GM18517 (cell line): ENCODE measurements around the gene TERB1.
"Not testable (repeated sequence)": the region's sequence is repeated elsewhere in the genome, so short reads cannot be mapped to it uniquely, and the experiment has no call there.

Source experiments
- ATAC-seq: cut with Tn5 transposase; IDR thresholded peaks from one replicate; pipeline ENCODE4 v1.9.1; 2021; ENCODE audit warnings: mild to moderate bottlenecking, moderate library complexity; ENCODE audit not compliant: unreplicated experiment

The TERB1 gene

DNA sequence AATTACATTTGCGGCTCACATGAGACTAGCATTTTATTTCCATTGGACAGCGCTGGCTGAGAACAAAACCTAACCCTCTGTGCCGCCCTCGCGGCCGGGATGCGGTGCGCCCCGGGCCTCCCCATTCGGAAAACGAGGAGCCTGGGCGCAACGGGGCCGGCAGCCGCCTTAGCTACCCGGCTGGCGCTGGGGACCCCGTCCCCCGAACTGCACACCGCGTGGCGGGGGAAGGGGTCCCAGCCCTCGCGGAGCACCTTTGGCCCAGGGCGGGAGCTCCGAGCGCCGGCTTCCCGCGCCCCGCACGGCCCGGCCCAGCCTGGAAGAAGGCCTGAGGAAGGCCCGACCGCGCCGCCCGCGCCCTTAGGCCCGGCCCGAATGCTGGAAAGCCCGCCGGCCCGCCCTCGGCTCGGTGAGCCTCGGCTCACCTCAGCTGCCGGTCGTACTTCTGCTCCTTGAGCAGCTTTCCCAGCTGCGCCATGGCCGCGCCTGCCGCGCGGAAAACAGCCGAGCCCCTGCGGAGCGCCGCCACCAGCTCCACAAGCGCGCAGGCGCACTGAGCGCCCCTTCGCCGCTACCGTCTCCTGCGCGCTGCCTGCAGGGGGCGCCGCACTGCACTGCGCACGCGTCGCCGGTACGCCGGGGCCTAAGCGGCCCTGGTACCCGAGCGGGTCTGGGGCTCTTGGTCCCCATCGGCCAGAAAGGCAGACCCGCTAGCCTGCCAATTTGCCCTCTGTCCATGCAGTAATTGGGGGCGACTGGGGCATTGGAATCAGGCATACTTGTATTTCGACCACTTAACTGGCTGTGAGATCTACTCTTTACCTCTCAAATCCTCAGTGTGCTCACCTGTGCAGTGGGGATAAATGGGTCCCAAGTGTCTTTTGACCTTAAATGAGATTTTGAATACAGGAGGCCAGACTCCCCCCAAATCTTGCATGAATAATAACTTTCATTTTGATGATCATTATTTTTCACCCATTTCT lies 29.3 kb upstream of the TERB1 start, which contains the start of gene NAE1:
TSS of gene NAE1 (minus strand) at position 555 of the 983 bp plus-strand sequence. CDS start at position 478, 77 bp downstream.
- ATAC-seq, result peak; percentile 87

DNA sequence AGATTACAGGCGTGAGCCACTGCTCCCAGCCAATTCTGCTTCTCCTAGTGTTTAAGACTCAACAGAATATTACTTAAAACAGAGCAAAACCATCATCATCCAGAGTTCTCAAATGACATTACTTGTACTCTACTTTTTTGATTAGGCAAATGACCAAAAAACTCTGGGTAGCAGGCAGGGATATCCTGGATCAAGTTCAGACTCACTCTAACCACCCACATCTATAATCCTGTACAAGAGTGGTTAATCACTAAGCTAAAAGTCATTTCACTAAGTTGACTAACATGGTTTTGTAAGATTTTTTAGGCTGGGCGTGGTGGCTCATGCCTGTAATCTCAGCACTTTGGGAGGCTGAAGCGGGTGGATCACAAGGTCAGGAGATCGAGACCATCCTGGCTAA lies 22.6 kb upstream of the TERB1 start:
- no peak for ATAC-seq

DNA sequence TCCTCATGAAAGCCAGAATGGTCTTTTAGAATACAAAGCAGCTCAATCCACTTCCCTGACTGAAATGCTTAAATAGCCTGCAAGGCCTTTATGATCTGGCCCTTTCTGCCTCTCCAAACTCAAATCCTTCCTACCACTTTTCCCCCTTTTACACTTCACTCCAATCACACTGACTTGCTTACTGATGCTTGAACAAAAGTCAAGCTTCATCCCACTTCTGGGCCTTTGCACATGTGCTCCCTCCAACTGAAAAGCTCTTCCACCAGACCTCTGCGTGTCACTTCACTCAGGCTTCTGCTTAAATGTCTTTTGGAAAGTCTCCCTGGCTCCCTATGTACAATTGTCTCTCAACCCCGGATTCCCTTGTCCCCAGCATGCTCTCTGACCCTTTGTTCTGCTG lies 13.3 kb upstream of the TERB1 start:
- no peak for ATAC-seq

DNA sequence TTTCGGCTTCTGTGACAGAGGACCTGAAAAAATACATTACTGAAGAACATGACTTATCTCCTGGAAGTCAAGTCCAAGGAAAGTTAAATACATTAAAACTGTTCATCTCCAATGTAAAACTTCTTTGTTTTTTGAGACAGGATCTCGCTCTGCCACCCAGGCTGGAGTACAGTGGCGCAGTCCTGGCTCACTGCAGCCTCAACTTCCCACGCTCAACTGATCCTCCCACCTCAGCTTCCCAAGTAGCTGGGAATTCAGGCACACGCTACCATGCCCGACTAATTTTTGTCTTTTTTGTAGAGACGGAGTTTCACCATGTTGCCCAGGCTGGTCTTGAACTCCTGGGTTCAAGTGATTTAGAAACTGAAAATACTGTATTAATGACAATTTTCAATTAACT lies 9.7 kb upstream of the TERB1 start:
- ATAC-seq, result no peak

DNA sequence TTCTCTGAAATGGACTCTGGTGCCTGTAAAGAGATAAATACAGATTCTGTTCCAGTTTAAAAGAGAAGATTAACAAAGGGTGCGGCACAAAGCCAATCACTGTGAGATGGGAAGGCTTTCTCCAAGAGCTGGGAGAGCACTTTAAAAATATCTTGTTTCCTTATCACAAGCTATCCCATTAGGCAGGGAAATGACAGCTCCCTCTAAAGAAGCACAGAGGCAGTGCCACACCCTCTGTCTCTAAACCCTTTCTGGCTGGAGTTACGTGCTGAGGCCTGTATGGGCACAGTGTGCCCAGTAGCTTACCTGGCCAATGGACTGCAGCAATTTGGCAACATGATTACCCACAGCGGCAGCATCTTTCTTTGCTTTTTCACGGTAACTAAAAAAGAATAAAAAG lies 9.0 kb upstream of the TERB1 start:
- no peak for ATAC-seq

DNA sequence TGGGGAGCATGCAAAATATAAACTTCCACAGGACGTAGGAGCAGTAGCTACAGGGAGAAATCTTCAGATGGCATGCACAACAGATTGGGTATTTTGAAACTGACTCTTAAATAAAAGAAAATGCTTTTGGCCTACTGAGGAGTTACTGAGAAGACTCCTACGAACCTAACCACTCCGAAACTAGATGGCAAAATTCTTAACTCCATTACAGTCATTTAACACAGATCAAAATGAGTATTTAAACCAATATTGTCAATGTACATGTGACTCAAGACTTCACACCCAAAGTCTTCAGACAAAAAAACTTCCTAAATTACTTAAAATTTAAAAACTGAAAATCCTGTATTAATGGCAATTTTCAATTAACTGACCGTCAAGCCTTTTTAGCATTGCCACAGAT lies 8.4 kb upstream of the TERB1 start:
- ATAC-seq, result no peak

DNA sequence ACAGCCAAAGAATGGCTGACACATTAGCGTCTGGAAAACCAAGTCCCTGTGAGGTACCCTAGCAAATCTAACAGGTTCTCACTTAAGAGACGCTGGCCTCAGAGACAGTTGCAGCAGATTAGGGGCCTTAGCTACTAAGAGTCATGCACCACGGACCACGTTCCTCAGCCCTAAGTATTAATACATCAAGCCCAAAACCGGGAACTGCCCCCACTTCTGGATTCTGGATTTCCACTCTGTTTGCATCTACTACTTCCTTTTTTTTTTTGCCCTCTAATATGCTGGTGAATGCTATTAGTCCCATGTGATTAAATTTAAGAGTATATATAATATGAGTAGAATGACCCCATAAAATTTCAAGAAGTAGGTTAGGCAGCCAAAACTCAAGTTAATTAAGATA lies 775 bp upstream of the TERB1 start:
- ATAC-seq, result no peak

DNA sequence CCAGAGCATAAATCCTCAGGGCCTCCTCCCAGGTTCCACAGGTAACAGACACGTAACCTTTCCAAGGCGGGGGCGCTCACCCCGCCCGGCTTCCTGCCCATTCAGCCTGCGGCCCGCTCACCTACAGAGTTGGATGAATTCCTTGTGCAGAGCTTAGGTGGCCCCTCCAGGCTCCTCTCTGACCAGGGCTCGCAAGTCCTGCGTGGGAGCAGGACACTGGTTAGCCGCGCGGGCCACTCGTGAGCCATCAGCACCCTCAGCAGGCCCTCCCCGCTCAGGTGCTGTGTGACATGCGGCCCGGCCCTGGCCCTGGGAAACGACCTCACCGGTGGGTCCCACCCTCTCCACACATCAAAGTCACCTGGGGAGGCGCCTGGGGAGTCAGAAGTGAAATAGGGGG lies 528 bp downstream of the TERB1 start:
- no peak for ATAC-seq

DNA sequence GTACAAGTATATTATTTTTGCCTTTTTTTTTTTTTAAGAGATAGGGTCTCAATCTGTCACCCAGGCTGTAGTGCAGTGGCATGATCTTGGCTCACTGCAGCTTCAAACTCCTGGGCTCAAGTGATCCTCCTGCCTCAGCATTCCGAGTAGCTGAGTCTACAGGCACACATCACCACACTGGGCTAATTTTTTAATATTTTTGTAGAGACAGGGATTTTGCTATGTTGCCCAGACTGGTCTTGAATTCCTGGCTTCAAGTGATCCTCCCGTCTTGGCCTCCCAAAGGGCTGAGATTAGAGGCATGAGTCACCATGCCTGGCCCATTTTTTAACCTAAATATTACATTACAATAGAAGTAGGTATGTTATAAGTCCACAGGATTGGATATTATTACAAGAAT lies 3.2 kb downstream of the TERB1 start:
- no peak for ATAC-seq

DNA sequence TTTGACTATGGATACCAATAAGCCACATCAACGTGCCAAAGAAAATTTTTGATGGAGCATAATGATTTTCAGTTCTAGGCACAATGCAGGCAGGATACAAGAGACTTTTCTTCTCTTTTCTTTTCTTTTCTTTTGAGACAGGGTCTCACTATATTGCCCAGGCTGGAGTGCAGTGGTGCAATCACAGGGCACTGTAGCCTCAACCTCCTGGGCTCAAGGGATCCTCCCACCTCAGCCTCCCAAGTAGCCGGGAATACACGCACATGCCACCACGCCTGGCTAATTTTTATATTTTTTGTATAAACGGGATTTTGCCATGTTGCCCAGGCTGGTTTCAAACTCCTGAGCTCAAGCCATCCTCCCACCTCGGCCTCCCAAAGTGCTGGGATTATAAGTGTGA lies 7.4 kb downstream of the TERB1 start:
- ATAC-seq, result not testable (repeated sequence)

DNA sequence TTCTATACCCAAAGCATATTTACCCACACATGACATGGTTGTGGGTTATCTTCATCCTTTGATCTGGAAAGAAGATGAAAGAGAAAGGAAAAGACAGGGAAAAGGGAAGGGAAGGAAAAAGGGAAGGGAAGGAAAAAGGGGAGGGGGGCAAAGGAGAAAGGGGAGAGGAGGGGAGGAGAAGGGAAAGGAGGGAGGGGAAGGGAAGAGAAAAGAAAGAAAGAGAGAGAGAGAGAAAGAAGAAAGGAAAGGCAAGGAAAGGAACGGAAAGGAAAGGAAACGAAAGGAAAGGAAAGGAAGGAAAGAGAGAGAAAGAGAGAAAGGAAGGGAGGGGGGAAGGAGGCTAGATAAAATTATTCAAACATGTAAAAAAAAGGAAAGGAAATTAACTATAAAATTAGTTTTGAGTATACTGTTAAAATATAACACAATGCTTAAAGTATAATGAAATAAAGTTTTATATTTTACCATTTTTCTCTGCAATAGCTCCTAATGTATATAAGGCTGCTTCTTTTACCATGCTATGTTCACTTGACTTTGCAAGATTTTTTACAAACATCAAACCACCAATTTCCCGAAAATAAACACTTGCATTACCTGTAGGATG lies 11.2 kb downstream of the TERB1 start:
- no peak for ATAC-seq

DNA sequence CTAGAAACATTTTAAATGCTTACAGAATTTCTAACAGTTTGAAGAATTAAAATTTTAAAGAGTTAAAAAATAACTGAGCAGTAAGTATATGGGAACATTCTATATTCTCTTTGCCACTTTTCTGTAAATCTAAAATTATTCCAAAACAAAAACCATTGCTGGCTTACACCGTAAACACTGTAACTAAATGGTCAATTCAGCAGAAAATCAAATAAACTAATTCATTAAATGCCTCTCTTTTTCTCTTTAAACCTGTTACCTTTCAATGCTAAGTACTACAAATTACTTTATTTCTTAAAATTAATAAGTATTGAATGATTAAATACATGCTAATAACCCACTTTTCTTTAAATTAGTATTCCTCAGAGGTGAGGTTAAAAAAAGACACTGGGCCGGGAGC lies 14.0 kb downstream of the TERB1 start:
- no peak for ATAC-seq

DNA sequence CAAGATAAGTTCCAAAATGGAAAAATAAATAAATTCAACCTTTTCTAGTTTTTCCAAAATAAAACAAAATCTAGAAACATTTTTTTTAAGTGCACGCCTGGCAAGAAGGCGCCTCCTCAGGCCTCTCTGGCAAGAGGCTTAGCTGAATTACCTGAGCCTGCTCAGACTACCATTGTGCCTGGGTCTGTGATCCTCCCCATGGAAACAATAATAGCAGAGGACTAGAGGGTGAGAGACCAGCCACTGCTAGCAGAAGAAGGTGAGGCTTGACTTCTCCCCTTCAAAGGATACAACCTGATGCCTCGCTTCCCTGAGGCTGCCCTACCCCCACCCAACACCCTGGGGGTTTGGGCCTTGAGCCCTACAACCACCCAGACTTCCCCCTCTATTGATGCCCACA lies 14.8 kb downstream of the TERB1 start:
- no peak for ATAC-seq

DNA sequence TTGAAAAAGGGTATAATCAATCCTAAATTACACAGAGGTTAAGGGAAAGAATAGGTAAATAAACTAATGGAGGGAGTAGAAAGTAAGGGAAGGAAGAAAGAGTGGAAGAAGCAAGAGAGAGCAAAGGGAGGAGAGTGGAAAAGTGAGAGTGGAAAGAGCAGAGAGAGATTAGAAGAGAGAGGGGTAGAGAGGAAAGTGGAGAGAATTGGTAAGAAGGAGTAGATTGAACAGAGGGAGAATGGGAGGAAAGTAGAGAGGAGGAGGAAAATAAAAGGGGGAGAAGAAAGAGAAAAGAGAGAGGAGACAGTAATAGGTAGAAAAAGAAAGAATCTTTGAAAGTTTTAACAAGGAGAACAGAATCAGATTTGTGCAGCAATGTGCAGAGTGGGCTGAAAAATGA lies 24.9 kb downstream of the TERB1 start:
- ATAC-seq, result no peak

DNA sequence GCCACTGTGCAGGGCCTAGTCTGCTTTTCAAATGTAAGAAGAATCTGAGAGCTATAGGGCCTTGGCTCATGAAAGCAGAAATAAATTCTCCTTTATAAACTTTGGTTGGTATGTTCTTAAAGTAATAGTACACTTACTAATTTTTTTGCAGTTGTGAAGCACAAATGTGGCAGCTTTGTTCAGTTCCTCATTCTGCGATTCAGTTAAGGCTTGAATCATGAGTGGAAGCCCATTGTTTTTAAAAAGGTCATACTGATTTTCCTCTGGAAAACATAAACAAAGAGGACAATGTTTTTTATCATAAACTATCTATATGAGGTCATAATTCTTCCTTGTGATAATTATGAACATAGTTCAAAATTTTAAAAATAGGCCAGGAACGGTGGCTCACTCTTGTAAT lies 26.4 kb downstream of the TERB1 start:
- ATAC-seq, result no peak

DNA sequence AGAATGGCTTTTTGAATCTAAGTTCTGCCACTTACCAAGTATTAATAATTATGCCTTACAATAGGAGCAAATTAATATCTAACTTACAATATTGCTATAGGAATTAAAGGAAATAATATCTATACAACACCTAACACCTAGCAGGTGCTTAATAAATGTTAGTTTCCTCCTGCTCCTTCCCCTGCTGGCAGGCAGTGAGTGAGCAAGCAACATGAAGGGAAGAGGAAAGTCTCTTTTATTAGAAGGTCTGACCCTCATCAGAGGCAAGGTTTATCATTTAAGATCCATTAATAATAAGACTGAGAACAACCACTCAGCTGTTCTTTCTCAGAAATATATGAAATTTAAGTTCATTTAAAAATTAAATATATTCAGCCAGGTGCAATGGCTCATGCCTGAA lies 43.3 kb downstream of the TERB1 start:
- ATAC-seq, result no peak

DNA sequence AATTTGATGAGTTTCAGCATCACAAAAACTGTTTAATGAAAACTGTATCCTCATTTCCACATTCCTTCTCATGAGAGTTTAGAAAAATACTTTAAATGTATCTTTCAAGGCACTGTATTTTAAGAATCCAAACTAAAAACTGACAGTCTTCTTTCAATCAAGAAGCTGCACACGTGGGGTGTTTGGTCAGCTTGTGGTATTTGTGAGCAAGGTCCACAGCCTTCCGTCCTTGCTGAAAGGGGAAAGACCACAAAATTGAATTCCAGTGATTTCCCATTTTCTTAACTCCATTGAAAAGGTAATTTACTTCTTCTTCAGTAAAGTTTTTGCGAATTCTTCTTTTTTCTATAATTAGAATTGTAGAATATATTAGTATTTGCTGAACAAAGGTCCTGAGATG lies 46.6 kb downstream of the TERB1 start:
- ATAC-seq, result no peak

DNA sequence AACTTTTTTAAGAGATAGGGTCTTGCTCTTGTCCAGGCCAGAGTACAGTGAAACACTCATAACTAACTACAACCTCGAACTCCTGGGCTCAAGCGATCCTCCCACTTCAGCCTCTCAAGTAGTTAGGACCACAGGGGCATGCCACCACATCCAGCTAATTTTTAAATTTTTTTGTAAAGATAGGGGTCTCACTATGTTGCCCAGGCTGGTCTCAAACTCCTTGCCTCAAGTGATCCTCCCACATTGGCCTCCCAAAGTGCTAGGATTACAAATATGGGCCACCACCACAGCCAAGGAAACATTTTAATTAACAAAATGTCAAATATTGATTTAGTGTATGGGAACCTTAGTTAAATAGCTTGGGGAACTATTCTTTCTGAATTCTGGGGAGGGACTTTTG lies 47.2 kb downstream of the TERB1 start:
- ATAC-seq, result no peak

DNA sequence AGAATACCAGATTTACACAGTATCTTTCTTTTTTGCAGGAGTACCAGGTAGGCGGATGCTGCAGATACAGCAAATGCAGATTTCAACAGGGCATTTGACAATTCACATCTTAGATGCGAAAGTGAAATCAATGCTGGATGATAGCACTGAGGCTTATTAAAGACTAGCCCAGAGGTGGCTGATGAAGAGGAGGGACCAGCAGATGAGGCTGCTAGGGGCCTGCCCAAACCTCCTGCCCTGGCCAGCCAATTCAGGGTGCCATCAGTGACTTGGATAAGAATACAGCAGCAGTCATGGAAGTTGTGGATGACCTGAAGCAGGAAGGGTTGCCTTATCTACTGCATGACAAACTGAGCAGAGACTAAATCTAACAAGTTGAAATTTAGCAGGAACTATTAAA lies 48.4 kb downstream of the TERB1 start:
- no peak for ATAC-seq

DNA sequence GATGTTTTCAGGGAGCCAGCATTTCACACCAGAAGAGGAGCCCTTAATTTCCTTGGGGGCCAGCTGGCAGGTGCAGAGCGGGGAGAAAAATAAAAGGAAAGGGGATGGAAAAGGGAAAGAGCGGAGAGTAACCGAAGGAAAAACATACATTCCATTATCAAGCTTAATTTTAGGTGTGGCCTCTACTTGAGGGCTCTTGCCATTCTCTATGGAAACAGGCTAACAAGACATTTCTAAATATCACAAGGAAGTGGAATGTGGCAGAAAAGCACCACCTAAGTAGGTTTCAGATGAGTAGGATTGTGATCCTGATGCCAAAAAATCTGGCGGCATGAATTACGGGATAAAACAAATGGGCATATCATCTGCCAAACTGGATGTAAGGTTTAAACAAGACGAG lies 49.0 kb downstream of the TERB1 start:
- ATAC-seq, result no peak

DNA sequence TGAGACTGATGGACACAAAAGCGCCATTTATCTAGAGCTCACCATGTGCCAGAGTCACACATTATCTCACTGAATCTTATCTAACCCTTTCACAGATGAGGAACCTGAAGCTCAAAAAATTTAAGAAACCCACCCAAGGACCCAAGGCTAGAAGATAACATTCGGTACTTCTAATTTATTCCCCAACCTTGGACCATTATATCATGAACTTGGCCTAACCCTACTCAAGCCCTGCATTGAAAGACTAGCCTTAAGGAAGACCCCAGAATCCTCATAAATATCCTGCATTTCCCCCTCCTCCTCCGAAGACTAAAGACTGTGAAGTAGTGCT lies 49.4 kb downstream of the TERB1 start:
- ATAC-seq, result peak; percentile 4

DNA sequence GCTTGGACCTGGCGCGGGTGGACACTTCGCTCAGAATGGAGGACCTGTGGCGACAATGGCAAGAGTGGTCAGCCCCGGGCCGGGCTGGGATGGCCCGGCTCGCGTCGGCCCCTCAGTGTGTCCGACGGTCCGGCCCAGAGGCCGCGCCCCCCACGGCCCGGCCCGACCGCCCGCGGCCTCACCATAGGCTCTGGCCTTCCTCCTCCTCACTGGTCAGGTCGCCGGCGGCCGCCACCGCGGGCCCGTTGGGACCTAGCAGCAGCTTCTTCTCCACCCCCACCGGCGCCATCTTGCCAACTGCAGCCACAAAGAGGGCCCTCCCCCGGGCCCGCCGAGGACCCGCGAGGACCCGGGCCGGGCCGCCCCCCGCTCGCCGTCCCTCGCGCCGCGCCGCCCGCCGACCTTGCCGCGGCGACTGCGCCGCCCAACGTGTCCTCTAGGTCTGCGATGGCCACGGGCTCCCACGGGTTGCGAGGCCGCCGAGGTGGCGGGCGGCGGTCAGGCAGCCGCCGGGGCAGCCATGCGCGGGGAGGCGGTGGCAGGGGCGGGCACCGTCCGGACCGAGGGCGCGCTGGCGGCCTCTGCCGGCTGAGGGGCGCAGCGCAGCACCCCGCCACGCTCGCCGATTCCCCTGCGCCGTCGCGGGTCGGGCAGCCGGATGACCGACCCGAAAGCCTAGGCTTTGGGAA lies 49.9 kb downstream of the TERB1 start, which contains the start of gene DYNC1LI2:
TSS of gene DYNC1LI2 (minus strand) at position 307 of the 689 bp plus-strand sequence. CDS start at position 289, 18 bp downstream.
- peak; percentile 81 for ATAC-seq
